Mucosa of rectum (tissue), 2 donors: ENCODE data around the gene FEV.
"Not testable (repeated sequence)": the region's sequence is repeated elsewhere in the genome, so short reads cannot be mapped to it uniquely, and the experiment has no call there.

Experiments
- H3K27ac ChIP-seq, 2 donors: one replicate each; pipeline ENCODE4 v1.7.0; 2013; ENCODE audit warnings: inconsistent platforms in 2 of 2, low read depth in 2 of 2, low read length in 2 of 2
- H3K27me3 ChIP-seq, 2 donors: one replicate each; pipeline ENCODE4 v1.7.0; 2013; ENCODE audit warnings: low read length in 2 of 2; ENCODE audit not compliant: control insufficient read depth in 2 of 2, insufficient read depth in 2 of 2
- H3K36me3 ChIP-seq, 2 donors: one replicate each; pipeline ENCODE4 v1.7.0; 2013; ENCODE audit warnings: low read length in 2 of 2; ENCODE audit not compliant: control insufficient read depth in 2 of 2, insufficient read depth in 2 of 2
- H3K4me1 ChIP-seq, 2 donors: one replicate each; pipeline ENCODE4 v1.7.0; 2013; ENCODE audit warnings: low read length in 2 of 2, mild to moderate bottlenecking in 1 of 2; ENCODE audit not compliant: control insufficient read depth in 2 of 2, insufficient read depth in 2 of 2
- H3K4me3 ChIP-seq, 2 donors: one replicate each; pipeline ENCODE4 v1.7.0; 2013; ENCODE audit warnings: low read length in 2 of 2
- H3K9ac ChIP-seq, 2 donors: one replicate each; pipeline ENCODE4 v1.7.0; 2013; ENCODE audit warnings: low read length in 2 of 2, low read depth in 1 of 2, mild to moderate bottlenecking in 1 of 2
- H3K9me3 ChIP-seq, 2 donors: one replicate each; pipeline ENCODE4 v1.7.0; 2013; ENCODE audit warnings: low read length in 2 of 2; ENCODE audit not compliant: control insufficient read depth in 2 of 2
- donor health status: healthy.
- donor health status: Normal muscosa, but diverticular disease.

Gene FEV

GRCh38 chr2:218946621-218947020 lies 38.4 kb downstream of the FEV start:
- Histone ChIP-seq H3K27ac (no peak overlapping the region), H3K27me3 (peaks cover 5 to 13% of the 10 kb centered on the region in 2 donors), H3K9me3 (no peaks in the 10 kb centered on the region)

DNA sequence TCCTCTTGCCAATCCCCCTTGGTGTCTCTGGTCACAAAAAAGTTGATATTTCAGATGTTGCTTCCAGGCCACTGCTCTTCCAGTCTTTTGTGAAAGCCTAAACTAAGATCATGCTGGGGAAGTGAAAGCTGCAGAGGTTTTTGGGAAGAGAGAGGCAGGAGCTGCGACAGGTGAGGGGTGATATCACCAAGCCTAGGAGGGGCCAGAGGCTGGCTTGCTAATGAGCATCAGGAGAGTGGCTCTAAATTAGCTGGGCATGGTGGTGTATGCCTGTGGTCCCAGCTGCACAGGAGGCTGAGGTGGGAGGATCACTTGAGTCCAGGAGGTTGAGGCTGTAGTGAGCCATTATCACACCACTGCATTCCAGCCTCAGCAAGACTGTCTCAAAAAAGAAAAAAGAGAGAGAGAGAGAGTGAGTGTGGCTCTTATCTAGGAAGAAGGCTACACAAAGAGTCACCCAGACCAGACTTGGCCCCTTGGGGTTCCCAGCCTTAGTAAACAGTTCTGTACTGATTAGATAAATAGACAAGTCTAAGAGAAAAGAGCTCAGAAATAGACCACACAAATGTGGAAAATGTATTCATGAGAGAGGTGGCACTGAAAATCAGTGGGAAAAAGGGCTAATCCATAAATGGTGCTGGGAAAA lies 40.1 kb downstream of the FEV start:
- Histone ChIP-seq H3K27ac (no peak overlapping the region), H3K4me3 (no peak overlapping the region), H3K27me3 (peaks cover 4 to 13% of the 10 kb centered on the region in 2 donors)

More at GRCh38 chr2:218946621-218947020, 38.4 kb downstream of the FEV start:
- Histone ChIP-seq H3K4me3 (no peak overlapping the region), H3K4me1 (no peaks in the 10 kb centered on the region), H3K36me3 (no peaks in the 10 kb centered on the region), H3K9ac (no peak overlapping the region)

GRCh38 chr2:218931751-218932150 lies 53.2 kb downstream of the FEV start:
- H3K27ac ChIP-seq, H3K36me3 ChIP-seq, H3K9me3 ChIP-seq, H3K9ac ChIP-seq, H3K4me1 ChIP-seq, H3K27me3 ChIP-seq, H3K4me3 ChIP-seq: not testable (repeated sequence)

More for the DNA sequence above, 40.1 kb downstream of the FEV start:
- Histone ChIP-seq H3K36me3 (no peaks in the 10 kb centered on the region), H3K4me1 (no peaks in the 10 kb centered on the region), H3K9ac (no peak overlapping the region), H3K9me3 (no peaks in the 10 kb centered on the region)
